Left lung (tissue), 10 donors: ENCODE measurements around the gene TICAM2. TPM values are rescaled to one million over a fixed set of nuclear protein-coding genes. Genes with fewer than 3 reads are reported as not detected.
A peak's percentile ranks its signal among the peaks of the same experiment; 100 is the strongest.

Experiments
- ATAC-seq: fragments of 200-7000 bp; cut with Tn5 transposase; one replicate; pipeline ENCODE4 v1.9.1; 2020; ENCODE audit warnings: moderate library complexity
- DNase-seq, 4 donors: peaks; one replicate each; pipeline ENCODE4 v3.0.0-alpha.2; 2013 to 2020
- H3K27ac ChIP-seq, 2 donors: fragments of 200-600 bp; sonication (generic) in 1 of 2; one replicate each; pipeline versions ENCODE4 v1.5.0 to v1.8.0; 2020 to 2021
- H3K27me3 ChIP-seq, 2 donors: fragments of 200-600 bp; sonication (generic) in 1 of 2; one replicate each; pipeline versions ENCODE4 v1.5.0 to v1.8.0; 2020 to 2021
- H3K36me3 ChIP-seq, 2 donors: fragments of 200-600 bp; sonication (generic) in 1 of 2; one replicate each; pipeline versions ENCODE4 v1.5.0 to v1.8.0; 2020 to 2021
- H3K4me1 ChIP-seq, 2 donors: fragments of 200-600 bp; one replicate each; pipeline ENCODE4 v1.8.0; 2021
- H3K4me3 ChIP-seq, 2 donors: fragments of 200-600 bp; sonication (generic) in 1 of 2; one replicate each; pipeline versions ENCODE4 v1.5.0 to v1.8.0; 2020 to 2021; ENCODE audit warnings: mild to moderate bottlenecking in 1 of 2
- H3K9me3 ChIP-seq, 2 donors: fragments of 200-600 bp; sonication (generic) in 1 of 2; one replicate each; pipeline versions ENCODE4 v1.5.0 to v1.8.0; 2020 to 2021
- intact Hi-C, 2 donors: fragments of 100-400 bp; cut with DNase I; formaldehyde crosslinking; loops; one replicate each; pipeline versions ENCODE4 v1.11.2 to v1.14.2; 2022
- polyA plus RNA-seq, 6 donors: library from polyadenylated mRNA; unstranded; fragments of 120-200 nt; gene quantifications; one replicate each; pipeline ENCODE4 v1.2.1, GENCODE V29; 2013; ENCODE audit not compliant: insufficient read length in 6 of 6
- total RNA-seq, 2 donors: library from RNA; stranded (reverse); fragmentation: NEBNext Ultra II Directional; extraction: Animal tissue kit (Norgen Biotek cat#: 25700); gene quantifications; one replicate each; pipeline ENCODE4 v1.2.1, GENCODE V29; 2021
- TF ChIP-seq, protein P1 (sequence below), 2 donors: fragments of 200-600 bp; sonication (generic) in 1 of 2; IDR thresholded peaks; one replicate each; pipeline versions ENCODE4 v1.5.0 to v1.8.0; 2021; ENCODE audit warnings: antibody characterized with exemption in 2 of 2
- donor health status: DM: no; HTN: yes; CAD: no.
- donor health status: DM: no; HTN: no; CAD: no.

The TICAM2 gene
- total and polyA plus RNA-seq, 8 donors = 3.2 to 8.6 (median 6.4) TPM

DNA sequence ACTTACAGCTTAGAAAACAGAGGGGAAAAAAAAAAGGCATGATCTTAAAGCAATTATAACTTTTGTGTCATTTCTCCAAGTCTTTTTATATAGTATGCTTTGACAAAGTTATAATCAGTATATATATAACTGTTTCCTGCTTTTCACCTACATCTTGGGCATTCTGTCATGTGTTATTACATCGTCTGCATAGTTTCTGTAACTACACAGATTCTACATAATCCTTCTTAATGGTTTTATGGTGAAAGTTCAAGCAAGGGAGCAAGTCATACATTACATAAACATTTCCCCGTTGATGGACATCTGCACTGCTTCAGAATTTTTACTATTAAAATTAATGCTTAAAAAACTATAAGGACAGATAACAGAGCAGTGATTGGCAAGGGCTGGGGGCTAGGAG lies 69.8 kb downstream of the TICAM2 start:
- H3K4me3 ChIP-seq = no peak overlapping the region
- peaks cover 26 to 87% of the 10 kb centered on the region in 2 donors for H3K4me1 ChIP-seq
- intact Hi-C loops = no loop called here
- H3K27me3 ChIP-seq = no peaks in the 10 kb centered on the region
- TF ChIP-seq, protein P1, sequence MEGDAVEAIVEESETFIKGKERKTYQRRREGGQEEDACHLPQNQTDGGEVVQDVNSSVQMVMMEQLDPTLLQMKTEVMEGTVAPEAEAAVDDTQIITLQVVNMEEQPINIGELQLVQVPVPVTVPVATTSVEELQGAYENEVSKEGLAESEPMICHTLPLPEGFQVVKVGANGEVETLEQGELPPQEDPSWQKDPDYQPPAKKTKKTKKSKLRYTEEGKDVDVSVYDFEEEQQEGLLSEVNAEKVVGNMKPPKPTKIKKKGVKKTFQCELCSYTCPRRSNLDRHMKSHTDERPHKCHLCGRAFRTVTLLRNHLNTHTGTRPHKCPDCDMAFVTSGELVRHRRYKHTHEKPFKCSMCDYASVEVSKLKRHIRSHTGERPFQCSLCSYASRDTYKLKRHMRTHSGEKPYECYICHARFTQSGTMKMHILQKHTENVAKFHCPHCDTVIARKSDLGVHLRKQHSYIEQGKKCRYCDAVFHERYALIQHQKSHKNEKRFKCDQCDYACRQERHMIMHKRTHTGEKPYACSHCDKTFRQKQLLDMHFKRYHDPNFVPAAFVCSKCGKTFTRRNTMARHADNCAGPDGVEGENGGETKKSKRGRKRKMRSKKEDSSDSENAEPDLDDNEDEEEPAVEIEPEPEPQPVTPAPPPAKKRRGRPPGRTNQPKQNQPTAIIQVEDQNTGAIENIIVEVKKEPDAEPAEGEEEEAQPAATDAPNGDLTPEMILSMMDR (IDR thresholded peaks at IDR 0.05) = no peak
- ATAC-seq (no peak), DNase-seq (no peak)
- peaks cover 0 to 24% of the 10 kb centered on the region in 2 donors for H3K36me3 ChIP-seq
- no peak overlapping the region for H3K27ac ChIP-seq
- H3K9me3 ChIP-seq = no peaks in the 10 kb centered on the region

DNA sequence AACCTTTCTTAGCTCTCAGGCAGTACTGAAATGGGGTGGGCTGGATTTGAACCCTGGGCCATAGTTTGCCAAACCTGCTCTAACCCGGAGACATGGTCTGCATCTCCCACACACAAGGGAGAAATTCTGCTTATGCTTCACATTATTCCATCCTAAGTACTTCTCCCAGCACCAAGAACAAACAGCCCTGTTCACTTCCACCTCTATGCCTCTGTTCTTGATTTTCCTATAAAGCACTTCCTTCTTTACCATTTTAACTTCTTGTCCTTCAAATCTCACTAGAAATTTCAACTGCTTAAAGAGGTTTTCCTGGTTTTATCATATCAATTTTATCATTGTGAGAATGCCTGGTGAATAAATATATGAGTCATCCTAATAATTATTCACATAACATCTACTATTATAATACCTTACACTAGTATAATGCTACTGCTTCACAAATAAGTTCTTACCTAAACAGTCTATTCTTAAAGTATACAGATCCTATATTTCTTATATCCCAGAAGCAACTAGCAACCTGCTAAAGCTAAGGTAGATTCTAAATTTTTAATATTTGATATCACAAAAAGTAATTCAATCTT lies 70.4 kb downstream of the TICAM2 start:
- peaks cover 0 to 24% of the 10 kb centered on the region in 2 donors for H3K36me3 ChIP-seq
- DNase-seq (no peak), ATAC-seq (peak; percentile 47)
- H3K27me3 ChIP-seq = no peaks in the 10 kb centered on the region
- no peak overlapping the region for H3K4me3 ChIP-seq
- intact Hi-C loops = no loop called here
- TF ChIP-seq, protein P1 (IDR thresholded peaks at IDR 0.05) = no peak
- H3K4me1 ChIP-seq = peaks cover 26 to 80% of the 10 kb centered on the region in 2 donors
- peak overlapping the region in 1 of 2 donors; percentile 25 for H3K27ac ChIP-seq
- H3K9me3 ChIP-seq = no peaks in the 10 kb centered on the region

DNA sequence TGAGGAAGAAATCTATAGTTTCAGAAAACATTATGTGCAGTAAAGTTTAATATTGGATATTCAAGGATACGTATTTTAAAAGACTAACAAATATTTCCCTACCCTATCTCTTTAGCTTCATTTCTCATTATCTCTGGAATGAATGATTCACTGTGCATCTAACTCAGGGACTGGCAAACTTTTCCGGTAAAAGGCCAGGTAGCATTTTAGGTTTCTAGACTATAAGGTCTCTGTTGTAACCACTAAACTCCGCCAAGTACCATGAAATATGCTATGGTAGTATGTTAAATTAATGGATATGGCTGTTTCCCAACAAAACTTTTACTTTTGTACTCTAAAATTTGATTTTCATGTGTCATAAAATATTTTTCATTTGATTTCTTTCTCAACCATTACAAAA lies 70.9 kb downstream of the TICAM2 start:
- H3K27me3 ChIP-seq = no peaks in the 10 kb centered on the region
- H3K4me1 ChIP-seq = peaks cover 26 to 78% of the 10 kb centered on the region in 2 donors
- H3K9me3 ChIP-seq = no peaks in the 10 kb centered on the region
- TF ChIP-seq, protein P1 (IDR thresholded peaks at IDR 0.05) = no peak
- peaks cover 0 to 21% of the 10 kb centered on the region in 2 donors for H3K36me3 ChIP-seq
- DNase-seq (no peak), ATAC-seq (no peak)
- intact Hi-C loops = no loop called here
- no peak overlapping the region for H3K27ac ChIP-seq
- H3K4me3 ChIP-seq = no peak overlapping the region

DNA sequence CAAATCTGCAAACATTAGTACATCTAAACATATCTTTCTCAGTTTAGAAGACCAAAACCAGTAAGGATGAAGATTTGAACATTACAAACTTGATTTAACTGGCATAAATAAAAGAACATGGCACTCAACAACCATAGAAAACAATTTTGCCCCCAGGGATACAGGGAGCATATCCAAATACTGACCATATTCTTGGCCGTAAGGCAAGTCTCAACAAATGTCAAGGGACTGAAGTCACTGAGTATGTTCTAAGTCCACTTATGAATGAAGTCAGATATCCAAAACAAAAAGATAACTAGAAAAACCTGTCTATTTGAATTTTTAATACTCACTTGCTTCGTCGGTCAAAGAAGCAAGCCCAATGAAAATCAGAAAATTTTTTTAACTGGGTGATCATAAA lies 71.9 kb downstream of the TICAM2 start:
- Histone ChIP-seq H3K4me1 (peaks cover 26 to 69% of the 10 kb centered on the region in 2 donors), H3K36me3 (peaks cover 0 to 17% of the 10 kb centered on the region in 2 donors), H3K4me3 (no peak overlapping the region), H3K9me3 (no peaks in the 10 kb centered on the region), H3K27me3 (no peaks in the 10 kb centered on the region), H3K27ac (no peak overlapping the region)
- TF ChIP-seq, protein P1 (IDR thresholded peaks at IDR 0.05) = no peak
- no peak for ATAC-seq
- no peak for DNase-seq
- intact Hi-C loops = no loop called here

Other genes with a start within 250 kb of the TICAM2 start
- gene FEM1C, start 57.7 kb downstream of the TICAM2 start, total RNA-seq = 10 to 100 TPM; 22.7 to 28.7 TPM
- gene FEM1C, start 57.7 kb downstream of the TICAM2 start, polyA plus RNA-seq = 10 to 100 TPM; 21.1 to 24.8 (median 23.3) TPM
- gene TMED7, start 23.6 kb upstream of the TICAM2 start, total RNA-seq = 100 to 1,000 TPM; 101 to 115 TPM
- gene TMED7, start 23.6 kb upstream of the TICAM2 start, polyA plus RNA-seq = 10 to 100 TPM; 73.9 to 85.8 (median 77.3) TPM
- 1 to 10 TPM; 4.9 to 5.8 TPM for gene CDO1, start 214.2 kb upstream of the TICAM2 start, total RNA-seq
- 10 to 100 TPM; 55.7 to 80.3 (median 61.0) TPM for gene CDO1, start 214.2 kb upstream of the TICAM2 start, polyA plus RNA-seq
- gene ATG12, start 239.1 kb upstream of the TICAM2 start, total RNA-seq = 10 to 100 TPM; 31.5 to 39.8 TPM
- gene ATG12, start 239.1 kb upstream of the TICAM2 start, polyA plus RNA-seq = 10 to 100 TPM; 70.6 to 93.9 (median 78.5) TPM
- 10 to 100 TPM; 77.1 to 89.2 TPM for gene AP3S1, start 239.5 kb upstream of the TICAM2 start, total RNA-seq
- 100 to 1,000 TPM; 121 to 149 (median 139) TPM for gene AP3S1, start 239.5 kb upstream of the TICAM2 start, polyA plus RNA-seq